EL (cell line): Measurements from ENCODE around the gene DFFB.

Experiments used
- DNase-seq: peaks from one replicate; pipeline ENCODE4 v3.0.0-alpha.2; 2016

The DFFB gene

GRCh38 chr1:3834701-3835100, 22.6 kb upstream of the DFFB start:
- no peak for DNase-seq

DNA sequence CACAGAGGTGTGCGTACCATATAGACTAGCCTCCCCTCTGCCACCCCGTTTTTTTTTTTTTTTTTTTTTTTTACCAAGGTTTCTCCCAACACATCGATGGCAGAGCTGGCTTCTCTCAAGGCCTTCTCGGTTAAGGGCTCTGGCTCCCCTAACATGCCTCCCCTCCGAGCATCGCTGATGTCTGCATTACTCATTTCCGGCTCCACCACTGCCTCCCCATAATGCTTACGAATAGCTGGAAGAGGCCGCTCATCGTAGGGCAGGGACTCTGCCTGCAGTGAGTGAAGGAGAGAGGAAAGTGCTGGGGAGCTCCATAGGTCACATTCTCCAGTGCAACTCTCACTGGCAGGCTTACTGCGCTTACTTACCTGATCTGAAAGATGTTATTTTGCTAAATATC, 20.9 kb upstream of the DFFB start:
- peak; percentile 22 for DNase-seq

GRCh38 chr1:3837200-3837599, 20.1 kb upstream of the DFFB start:
- DNase-seq: no peak

GRCh38 chr1:3837685-3838084, 19.6 kb upstream of the DFFB start:
- DNase-seq: no peak

- no peak for DNase-seq
These were observed 18.5 kb upstream of the DFFB start for GRCh38 chr1:3838788-3839187.

- DNase-seq: no peak
These were observed 15.8 kb upstream of the DFFB start for GRCh38 chr1:3841491-3841890.

DNA sequence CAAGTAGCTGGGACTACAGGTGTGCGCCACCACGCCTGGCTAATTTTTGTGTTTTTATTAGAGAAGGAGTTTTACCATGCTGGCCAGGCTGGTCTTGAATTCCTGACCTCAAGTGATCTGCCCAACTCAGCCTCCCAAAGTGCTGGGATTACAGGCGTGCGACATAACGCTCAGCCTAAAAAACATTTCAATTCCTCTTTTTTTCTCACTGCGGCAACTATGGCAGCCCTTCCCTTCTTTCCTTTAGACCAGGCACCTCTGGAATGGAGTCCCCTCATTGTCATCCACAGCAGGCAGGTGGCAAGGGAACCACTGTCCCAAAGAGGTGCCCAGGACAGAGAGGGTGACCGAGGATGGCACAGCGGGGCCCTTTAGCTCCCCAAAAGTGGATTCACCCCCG, 14.4 kb upstream of the DFFB start:
- no peak for DNase-seq

DNA sequence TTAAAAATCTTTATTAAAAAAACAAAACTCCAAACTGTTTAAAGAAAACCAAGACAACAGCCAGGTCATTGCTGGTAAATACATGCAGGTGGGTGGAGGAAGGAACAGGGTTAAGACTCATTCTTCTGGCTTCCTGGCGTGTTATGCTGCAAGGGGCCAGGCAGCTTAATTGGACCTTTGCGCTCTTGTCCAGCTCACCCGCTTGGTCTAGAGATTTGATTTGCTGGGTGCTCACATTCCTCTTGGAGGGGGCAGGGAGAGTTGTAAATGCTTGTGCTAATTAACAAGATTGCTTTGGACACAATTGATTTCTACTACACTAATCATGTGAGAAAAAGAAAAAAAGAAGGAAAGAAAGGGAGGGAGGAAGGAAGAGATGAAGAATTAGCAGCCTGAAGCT, 10.7 kb upstream of the DFFB start:
- DNase-seq: no peak

GRCh38 chr1:3847081-3847480, 10.2 kb upstream of the DFFB start:
- no peak for DNase-seq

DNA sequence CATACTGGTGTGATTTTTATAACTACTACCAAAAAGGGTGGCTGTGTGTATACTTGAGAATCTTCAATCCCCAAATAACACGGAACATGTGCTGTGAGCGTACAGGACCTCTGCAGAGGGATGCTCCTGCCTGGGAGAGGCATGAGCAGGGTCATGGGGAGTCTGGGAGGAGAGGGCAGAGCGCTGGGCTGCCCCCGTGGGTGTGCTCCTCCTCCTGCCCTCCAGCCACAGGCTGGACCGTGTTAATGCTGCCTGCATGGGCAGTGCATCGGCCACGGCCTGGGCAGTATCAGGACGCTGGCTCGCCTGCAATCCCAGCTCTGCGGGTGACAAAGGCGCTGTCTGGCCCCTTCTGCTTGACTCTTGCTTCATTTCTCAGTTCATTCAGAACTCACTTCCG, 6.4 kb upstream of the DFFB start:
- no peak for DNase-seq

- no peak for DNase-seq
These were observed 6.0 kb upstream of the DFFB start for GRCh38 chr1:3851292-3851691.

GRCh38 chr1:3852091-3852490, 5.2 kb upstream of the DFFB start:
- DNase-seq: no peak

DNA sequence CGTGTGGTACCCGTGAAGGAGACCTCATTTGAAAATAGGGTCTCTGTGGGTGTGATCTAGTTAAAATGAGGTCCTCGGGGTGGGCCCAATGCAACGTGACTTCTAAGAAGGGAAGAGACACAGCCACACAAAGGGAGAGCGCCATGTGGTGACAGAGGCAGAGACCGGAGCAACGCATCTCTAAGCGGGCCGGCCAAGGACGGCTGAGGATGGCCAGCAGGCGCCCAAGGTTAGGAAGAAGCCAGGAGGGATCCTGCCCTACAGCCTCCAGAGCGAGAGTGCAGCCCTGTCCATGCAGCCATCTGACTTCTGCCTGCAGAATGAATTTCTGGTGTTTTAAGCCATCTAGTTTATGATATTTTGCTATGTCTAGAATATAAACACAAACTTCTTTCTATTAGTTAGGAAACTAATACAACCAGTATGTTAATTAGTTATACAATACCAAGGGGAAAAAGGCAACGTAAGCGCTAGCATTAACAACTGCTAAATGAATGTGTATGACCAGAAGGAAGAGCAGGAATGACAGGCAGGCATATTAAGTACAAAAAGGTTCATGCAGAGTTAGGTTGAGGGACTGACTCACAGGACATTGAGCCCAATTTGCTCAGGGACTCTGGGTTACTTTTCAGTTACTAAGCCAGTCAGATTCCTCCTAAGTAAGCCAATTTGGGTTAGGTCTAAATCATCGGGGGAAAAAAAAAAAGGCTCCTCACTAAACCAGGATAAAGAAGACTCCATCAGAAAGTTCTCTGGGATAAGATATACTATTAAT, 4.4 kb upstream of the DFFB start:
- DNase-seq: no peak

- no peak for DNase-seq
These were observed 484 bp downstream of the DFFB start for GRCh38 chr1:3857791-3858129.

GRCh38 chr1:3858231-3858981, 1.1 kb downstream of the DFFB start:
- peak; percentile 13 for DNase-seq

GRCh38 chr1:3863231-3863935, 6.1 kb downstream of the DFFB start:
- no peak for DNase-seq

DNA sequence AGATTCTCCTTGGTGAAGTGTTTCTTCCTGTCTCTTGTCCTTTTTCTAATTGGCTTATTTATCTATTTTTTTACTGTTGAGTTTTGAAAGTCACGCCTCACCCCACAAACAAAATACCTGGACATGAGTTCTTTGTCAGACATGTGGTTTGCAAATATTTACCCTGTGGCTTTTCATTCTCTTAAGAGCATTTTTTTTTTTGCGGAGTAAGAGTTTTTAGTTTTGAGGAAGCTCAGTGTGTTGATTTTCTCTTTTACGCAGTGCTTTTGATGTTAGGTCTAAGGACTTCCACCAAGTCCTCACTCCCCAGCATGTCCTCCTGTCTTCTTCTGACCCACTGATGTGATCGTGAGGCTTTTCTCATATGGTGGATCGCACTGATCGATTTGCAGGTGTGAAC, 7.6 kb downstream of the DFFB start:
- no peak for DNase-seq

DNA sequence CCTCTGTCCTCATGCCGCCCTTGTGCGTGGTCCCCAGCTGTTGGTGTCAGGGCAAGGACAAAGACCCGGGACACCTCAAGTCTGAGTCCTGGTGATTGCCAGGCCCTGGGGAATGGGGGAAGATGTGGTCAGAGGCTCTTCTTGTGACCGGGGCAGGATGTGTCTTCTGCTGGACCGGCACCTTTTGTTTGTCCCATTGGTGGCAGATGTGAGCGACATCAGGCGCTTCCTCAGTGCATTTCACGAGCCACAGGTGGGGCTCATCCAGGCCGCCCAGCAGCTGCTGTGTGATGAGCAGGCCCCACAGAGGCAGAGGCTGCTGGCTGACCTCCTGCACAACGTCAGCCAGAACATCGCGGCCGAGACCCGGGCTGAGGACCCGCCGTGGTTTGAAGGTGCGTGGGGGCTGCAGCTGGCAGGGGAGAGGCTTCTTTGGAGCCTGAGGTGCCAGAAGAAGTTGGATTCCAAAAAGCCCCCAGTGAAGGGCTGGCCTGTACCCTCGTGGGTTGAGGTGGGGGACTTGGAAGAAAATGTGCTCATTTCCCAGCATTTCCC, 8.4 kb downstream of the DFFB start:
- DNase-seq: no peak

DNA sequence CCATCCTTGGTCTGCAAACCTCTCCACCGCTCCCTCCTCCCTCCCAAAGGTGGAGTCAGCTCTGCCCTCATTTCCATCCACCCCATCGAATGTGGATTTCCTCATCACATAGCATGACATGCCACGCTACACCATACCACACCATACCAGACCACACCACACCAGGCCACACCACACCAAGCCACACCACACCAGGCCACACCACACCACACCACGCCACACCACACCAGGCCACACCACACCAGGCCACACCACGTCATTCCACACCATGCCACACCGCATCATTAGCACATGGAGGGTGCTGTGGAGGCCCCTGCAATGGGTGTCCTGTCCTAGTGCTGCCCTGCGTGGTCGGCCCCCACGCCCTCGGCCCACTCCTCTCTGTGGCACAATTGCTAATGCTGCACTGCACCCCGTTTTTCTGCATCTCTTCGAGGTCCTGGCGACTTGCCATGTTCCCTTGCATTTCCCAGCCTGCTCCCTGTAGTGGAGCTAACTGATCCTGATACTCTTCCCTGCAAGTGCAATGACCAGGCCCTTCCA, 11.3 kb downstream of the DFFB start:
- no peak for DNase-seq

DNA sequence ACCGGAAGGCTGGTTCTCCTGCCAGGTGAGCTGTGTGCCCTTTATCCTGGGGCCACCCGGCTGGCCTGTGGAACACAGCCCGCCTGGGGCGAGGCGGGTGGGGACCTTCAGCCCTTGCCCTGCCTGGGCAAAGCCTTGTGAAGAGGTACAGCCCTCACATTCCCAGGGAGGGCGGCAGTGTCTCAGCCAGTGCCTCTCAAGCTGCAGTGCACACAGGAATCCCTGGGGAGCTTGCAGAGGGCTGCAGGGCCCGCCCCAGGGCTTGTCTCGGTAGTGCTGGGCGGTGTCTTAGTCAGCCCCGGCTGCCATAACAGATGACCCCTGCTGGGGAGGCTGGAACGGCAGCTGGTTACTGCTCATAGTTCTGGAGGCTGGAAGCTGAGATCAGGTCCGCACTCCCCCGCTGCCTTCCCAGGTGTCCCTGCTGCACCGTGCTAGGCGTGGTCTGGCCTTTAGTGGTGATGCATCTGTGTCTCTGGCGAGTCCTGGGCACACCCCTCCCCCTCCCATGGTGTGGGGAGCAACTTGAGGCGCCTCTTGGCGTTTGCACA, 12.6 kb downstream of the DFFB start:
- DNase-seq: no peak

DNA sequence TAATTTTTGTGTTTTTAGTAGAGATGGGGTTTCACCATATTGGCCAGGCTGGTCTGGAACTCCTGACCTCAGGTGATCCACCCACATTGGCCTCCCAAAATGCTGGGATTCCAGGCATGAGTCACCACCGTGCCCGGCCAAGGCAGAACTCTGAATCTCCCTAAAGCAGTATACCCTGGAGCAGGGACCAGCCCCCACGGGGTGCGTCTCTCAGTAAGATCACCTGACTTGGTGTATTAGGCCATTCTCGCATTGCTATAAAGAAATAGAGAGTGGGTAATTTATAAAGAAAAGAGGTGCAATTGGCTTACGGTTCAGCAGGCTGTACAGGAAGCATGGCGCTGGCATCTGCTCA, 14.2 kb downstream of the DFFB start:
- no peak for DNase-seq

- no peak for DNase-seq
These were observed 15.3 kb downstream of the DFFB start for GRCh38 chr1:3872546-3872945.

- DNase-seq: no peak
These were observed 17.5 kb downstream of the DFFB start for GRCh38 chr1:3874736-3875135.
